Measurements from ENCODE around the gene SOCS2. TPM values are rescaled to one million over a fixed set of nuclear protein-coding genes. Genes with fewer than 3 reads are reported as not detected.

The SOCS2 gene
- total and polyA plus RNA-seq, 10 donors, result 5.3 to 32.3 (median 12.2) TPM

DNA sequence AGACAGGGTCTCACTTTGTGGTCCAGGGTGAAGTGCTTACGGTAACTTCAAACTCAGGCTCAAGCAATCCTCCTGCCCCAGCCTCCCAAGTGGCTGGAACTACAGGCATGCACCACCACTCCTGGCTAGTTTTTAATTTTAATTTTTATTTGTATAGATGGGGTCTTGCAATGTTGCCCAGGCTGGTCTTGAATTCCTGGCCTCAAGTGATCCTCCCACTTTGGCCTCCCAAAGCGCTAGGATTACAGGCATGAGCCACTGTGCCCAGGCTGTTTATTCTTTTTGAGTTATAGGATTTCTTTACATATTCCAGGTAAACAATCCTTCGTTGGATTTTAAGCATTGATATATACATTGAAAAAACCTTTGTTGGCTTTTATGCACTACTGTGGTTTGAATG lies 26.7 kb downstream of the SOCS2 start:
- Histone ChIP-seq H3K36me3 (no peaks in the 10 kb centered on the region), H3K27me3 (replicated peaks in 1 of 7) (peaks cover 0 to 23% (median 0%) of the 10 kb centered on the region in 7 donors), H3K9me3 (no peaks in the 10 kb centered on the region), H3K4me3 (no peak overlapping the region), H3K4me1 (peaks cover 0 to 5% (median under 1%) of the 10 kb centered on the region in 6 donors), H3K27ac (no peak overlapping the region)
- intact Hi-C loops (cut with DNase I; ENCODE audit: low total_unique reads), result no loop called here
- no peak for TF ChIP-seq POLR2AphosphoS5 (IDR thresholded peaks at IDR 0.05)
- no peak for TF ChIP-seq POLR2A (IDR thresholded peaks at IDR 0.05)
- TF ChIP-seq, protein P1, sequence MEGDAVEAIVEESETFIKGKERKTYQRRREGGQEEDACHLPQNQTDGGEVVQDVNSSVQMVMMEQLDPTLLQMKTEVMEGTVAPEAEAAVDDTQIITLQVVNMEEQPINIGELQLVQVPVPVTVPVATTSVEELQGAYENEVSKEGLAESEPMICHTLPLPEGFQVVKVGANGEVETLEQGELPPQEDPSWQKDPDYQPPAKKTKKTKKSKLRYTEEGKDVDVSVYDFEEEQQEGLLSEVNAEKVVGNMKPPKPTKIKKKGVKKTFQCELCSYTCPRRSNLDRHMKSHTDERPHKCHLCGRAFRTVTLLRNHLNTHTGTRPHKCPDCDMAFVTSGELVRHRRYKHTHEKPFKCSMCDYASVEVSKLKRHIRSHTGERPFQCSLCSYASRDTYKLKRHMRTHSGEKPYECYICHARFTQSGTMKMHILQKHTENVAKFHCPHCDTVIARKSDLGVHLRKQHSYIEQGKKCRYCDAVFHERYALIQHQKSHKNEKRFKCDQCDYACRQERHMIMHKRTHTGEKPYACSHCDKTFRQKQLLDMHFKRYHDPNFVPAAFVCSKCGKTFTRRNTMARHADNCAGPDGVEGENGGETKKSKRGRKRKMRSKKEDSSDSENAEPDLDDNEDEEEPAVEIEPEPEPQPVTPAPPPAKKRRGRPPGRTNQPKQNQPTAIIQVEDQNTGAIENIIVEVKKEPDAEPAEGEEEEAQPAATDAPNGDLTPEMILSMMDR (IDR thresholded peaks at IDR 0.05 in 8 of 11, conservative IDR thresholded peaks at IDR 0.05 in 3 of 11), result no peak
- no peak for DNase-seq
- WGBS, 5 donors, result 95 to 97% (median 95%) methylated on average over 3 of the region's 3 CpGs

DNA sequence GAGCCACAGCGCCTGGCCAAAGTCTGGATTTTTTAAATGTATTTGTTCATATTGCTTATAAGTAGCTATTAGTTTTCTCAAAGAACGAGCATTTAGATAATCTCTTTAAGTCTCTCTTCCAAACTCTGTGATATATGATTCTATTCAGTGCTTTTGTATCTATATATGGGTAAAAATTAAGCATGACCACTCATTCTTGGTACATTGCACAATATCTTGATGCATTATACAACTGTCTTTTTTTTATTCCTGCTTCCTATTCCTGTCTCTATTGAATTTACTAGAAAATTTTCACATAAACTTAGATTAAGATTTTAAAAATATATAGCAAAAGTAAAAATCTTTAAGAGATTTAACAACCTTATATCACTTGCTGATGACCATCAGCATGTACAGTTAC lies 29.1 kb downstream of the SOCS2 start:
- no peaks in the 10 kb centered on the region for H3K36me3 ChIP-seq
- TF ChIP-seq, protein P1 (IDR thresholded peaks at IDR 0.05 in 8 of 11, conservative IDR thresholded peaks at IDR 0.05 in 3 of 11), result no peak
- TF ChIP-seq POLR2A (IDR thresholded peaks at IDR 0.05) (no peak), POLR2AphosphoS5 (IDR thresholded peaks at IDR 0.05) (no peak)
- no peaks in the 10 kb centered on the region for H3K4me1 ChIP-seq
- no peak for DNase-seq
- H3K9me3 ChIP-seq, result no peaks in the 10 kb centered on the region
- WGBS, 5 donors, result 70 to 92% (median 89%) methylated on average over 2 of the region's 2 CpGs
- intact Hi-C loops (cut with DNase I; ENCODE audit: low total_unique reads), result no loop called here
- H3K27ac ChIP-seq, result no peak overlapping the region
- peaks cover 0 to 5% (median 0%) of the 10 kb centered on the region in 7 donors for H3K27me3 ChIP-seq (replicated peaks in 1 of 7)
- no peak overlapping the region for H3K4me3 ChIP-seq

GRCh38 chr12:93602897-93603668 lies 30.6 kb downstream of the SOCS2 start:
- intact Hi-C loops (cut with DNase I; ENCODE audit: low total_unique reads), result no loop called here
- DNase-seq, result no peak
- Histone ChIP-seq H3K36me3 (no peaks in the 10 kb centered on the region), H3K27me3 (replicated peaks in 1 of 7) (no peaks in the 10 kb centered on the region), H3K4me1 (no peaks in the 10 kb centered on the region), H3K9me3 (no peaks in the 10 kb centered on the region), H3K4me3 (no peak overlapping the region), H3K27ac (no peak overlapping the region)
- WGBS, 5 donors, result 74 to 86% (median 79%) methylated on average over 8 of the region's 8 CpGs
- TF ChIP-seq, protein P1 (IDR thresholded peaks at IDR 0.05 in 8 of 11, conservative IDR thresholded peaks at IDR 0.05 in 3 of 11), result no peak
- TF ChIP-seq POLR2A (IDR thresholded peaks at IDR 0.05), result no peak
- TF ChIP-seq POLR2AphosphoS5 (IDR thresholded peaks at IDR 0.05), result no peak

DNA sequence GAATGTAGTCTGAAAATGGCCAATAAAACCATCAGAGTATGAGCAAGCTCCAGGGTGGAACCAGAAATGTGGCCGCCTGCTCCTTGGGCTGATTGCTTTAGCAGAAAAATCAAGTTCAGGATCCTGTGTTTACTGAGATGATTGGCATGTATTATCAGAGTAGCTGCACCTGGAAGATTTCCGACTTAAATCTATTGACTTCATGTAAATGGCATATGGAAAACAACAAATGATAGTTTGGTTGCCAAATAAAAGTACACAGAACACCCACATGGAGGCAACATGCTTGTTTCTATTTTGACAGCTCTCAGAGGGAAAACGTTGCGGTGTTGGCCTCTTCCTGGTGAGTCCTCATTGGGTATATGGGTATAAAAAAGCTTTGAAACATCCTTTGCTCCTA lies 31.3 kb downstream of the SOCS2 start:
- no peaks in the 10 kb centered on the region for H3K4me1 ChIP-seq

More for the DNA sequence above, 31.3 kb downstream of the SOCS2 start:
- intact Hi-C loops (cut with DNase I; ENCODE audit: low total_unique reads), result no loop called here
- WGBS, 5 donors, result 45 to 56% (median 52%) methylated on average over 4 of the region's 4 CpGs
- no peak overlapping the region for H3K4me3 ChIP-seq
- no peaks in the 10 kb centered on the region for H3K9me3 ChIP-seq
- no peak for DNase-seq
- H3K27ac ChIP-seq, result no peak overlapping the region
- TF ChIP-seq POLR2A (IDR thresholded peaks at IDR 0.05) (no peak), POLR2AphosphoS5 (IDR thresholded peaks at IDR 0.05) (no peak)
- TF ChIP-seq, protein P1 (IDR thresholded peaks at IDR 0.05 in 8 of 11, conservative IDR thresholded peaks at IDR 0.05 in 3 of 11), result no peak
- no peaks in the 10 kb centered on the region for H3K36me3 ChIP-seq
- H3K27me3 ChIP-seq (replicated peaks in 1 of 7), result no peaks in the 10 kb centered on the region

Data from spleen (tissue), 11 donors.